Endothelial cell of umbilical vein (primary cell): ENCODE measurements around the gene SLC5A5. TPM values are rescaled to one million over a fixed set of nuclear protein-coding genes. Genes with fewer than 3 reads are reported as not detected.

Source experiments
- BruUV-seq: library from RNA; stranded (reverse); fragments of 400-500 nt; replicated peaks from 2 replicates; lab custom pipeline; 2021; lab: Mats Ljungman, UMichigan
- CTCF ChIA-PET: fragments of 300-600, 350-600 bp; sonication (Branson Sonifier 250); formaldehyde crosslinking; loops from one replicate; lab custom pipeline; 2021; ENCODE audit warnings: antibody characterized with exemption, inconsistent platforms; lab: Charles Lee
- POLR2A ChIA-PET: fragments of 300-600, 350-600 bp; sonication (Branson Sonifier 250); formaldehyde crosslinking; loops from one replicate; lab custom pipeline; 2021; ENCODE audit warnings: antibody characterized with exemption, inconsistent platforms; lab: Charles Lee
- DNase-seq: peaks from one replicate; pipeline ENCODE4 v3.0.0-alpha.2; 2011; ENCODE audit warnings: low read depth, low spot score
- FAIRE-seq: peaks from 2 replicates; lab custom pipeline; 2011; peaks lifted over from hg19 to GRCh38; lab: Jason Lieb, UNC
- H2AFZ ChIP-seq: 2 replicates; pipeline ENCODE4 v1.6.0; 2012; ENCODE audit warnings: low read depth, low read length, control low read depth, inconsistent platforms
- H3K27ac ChIP-seq: 2 replicates; pipeline ENCODE4 v1.5.1; 2011; ENCODE audit warnings: low read depth, mild to moderate bottlenecking, control low read depth, low read length, moderate library complexity; ENCODE audit not compliant: insufficient read depth
- H3K27me3 ChIP-seq, 2 experiments: 2 replicates each; pipeline versions ENCODE4 v1.6.0 to v1.6.1; 2011; ENCODE audit warnings: low read length in 2 of 2, mixed read lengths in 1 of 2; ENCODE audit not compliant: control insufficient read depth in 2 of 2, insufficient read depth in 2 of 2
- H3K36me3 ChIP-seq, 2 experiments: 2 replicates in 1 of 2; 3 replicates in 1 of 2; pipeline ENCODE4 v1.5.1; 2011; ENCODE audit warnings: low read length in 2 of 2, mild to moderate bottlenecking in 1 of 2, moderate library complexity in 1 of 2; ENCODE audit not compliant: control insufficient read depth in 2 of 2, insufficient read depth in 2 of 2; ENCODE audit errors: extremely low read depth in 1 of 2
- H3K4me1 ChIP-seq: 3 replicates; pipeline ENCODE4 v1.5.1; 2011; ENCODE audit warnings: mild to moderate bottlenecking, low read length; ENCODE audit not compliant: control insufficient read depth, insufficient read depth; ENCODE audit errors: extremely low read depth
- H3K4me2 ChIP-seq: 2 replicates; pipeline ENCODE4 v1.6.1; 2011; ENCODE audit warnings: low read length, control low read depth, mixed read lengths; ENCODE audit not compliant: insufficient read depth
- H3K4me3 ChIP-seq, 3 experiments: fragments of 200-600 bp in 1 of 3; sonication (generic), shearing (Covaris generic) in 1 of 3; replicated peaks in 1 of 3; 2 replicates each; pipeline ENCODE4 v1.5.1; 2011 to 2016; ENCODE audit warnings: control low read depth in 3 of 3, low read length in 3 of 3, mild to moderate bottlenecking in 2 of 3, inconsistent platforms in 1 of 3, low read depth in 1 of 3, moderate library complexity in 1 of 3; ENCODE audit not compliant: insufficient read depth in 1 of 3
- H3K79me2 ChIP-seq: 2 replicates; pipeline ENCODE4 v1.6.0; 2012; ENCODE audit warnings: low read length, inconsistent platforms; ENCODE audit not compliant: control insufficient read depth, insufficient read depth
- H3K9ac ChIP-seq: replicated peaks from 2 replicates; pipeline ENCODE3; 2011; ENCODE audit warnings: low read length, control low read depth; ENCODE audit not compliant: insufficient read depth; ENCODE audit errors: extremely low read depth
- H3K9me1 ChIP-seq: replicated peaks from 3 replicates; pipeline ENCODE4 v1.6.0; 2011; ENCODE audit warnings: mild to moderate bottlenecking, low read length; ENCODE audit not compliant: control insufficient read depth, insufficient read depth; ENCODE audit errors: extremely low read depth
- H3K9me3 ChIP-seq: replicated peaks from 2 replicates; pipeline ENCODE4 v1.5.1; 2012; ENCODE audit warnings: low read length, inconsistent platforms; ENCODE audit not compliant: control insufficient read depth, insufficient read depth
- H4K20me1 ChIP-seq: replicated peaks from 2 replicates; pipeline ENCODE3; 2011; ENCODE audit warnings: mild to moderate bottlenecking, low read length; ENCODE audit not compliant: control insufficient read depth, insufficient read depth; ENCODE audit errors: extremely low read depth
- CTCF ChIP-seq, 2 donors: IDR thresholded peaks; 1 replicate in 1 of 2; 2 replicates in 1 of 2; pipeline ENCODE4 v1.5.1; 2011; ENCODE audit warnings: low read length in 2 of 2, mild to moderate bottlenecking in 2 of 2, moderate library complexity in 2 of 2, control low read depth in 1 of 2, inconsistent platforms in 1 of 2, low read depth in 1 of 2; ENCODE audit not compliant: insufficient read depth in 1 of 2; ENCODE audit errors: extremely low read depth in 1 of 2
- EZH2 ChIP-seq: IDR thresholded peaks from 2 replicates; pipeline ENCODE4 v1.6.1; 2012; ENCODE audit warnings: borderline replicate concordance, low read depth, mild to moderate bottlenecking, moderate library complexity, low read length, inconsistent platforms; ENCODE audit not compliant: severe bottlenecking
- FOS ChIP-seq: IDR thresholded peaks from 2 replicates; pipeline ENCODE4 v1.6.1; 2011; ENCODE audit warnings: mild to moderate bottlenecking, low read length, moderate library complexity, borderline replicate concordance; ENCODE audit not compliant: insufficient read depth
- GATA2 ChIP-seq: IDR thresholded peaks from 2 replicates; pipeline ENCODE4 v1.7.0; 2011; ENCODE audit warnings: low read depth, mild to moderate bottlenecking, moderate library complexity, mixed read lengths, low read length; ENCODE audit not compliant: insufficient read length, insufficient read depth
- POLR2AphosphoS5 ChIP-seq: IDR thresholded peaks from 2 replicates; pipeline ENCODE4 v1.6.1; 2012; ENCODE audit warnings: low read depth, mild to moderate bottlenecking, control low read depth, low read length, moderate library complexity; ENCODE audit not compliant: insufficient read depth
- dilution Hi-C: fragments of 300-500 bp; cut with MboI; formaldehyde crosslinking; loops from one replicate; pipeline ENCODE4 v1.15.0; 2019; ENCODE audit warnings: low sequenced_read_pairs; ENCODE audit not compliant: extremely low pct_ligation_motif_present
- intact Hi-C: fragments of 100-400 bp; cut with micrococcal nuclease; formaldehyde crosslinking; loops from one replicate; pipeline ENCODE4 v1.10.0; 2022
- polyA plus RNA-seq, 4 experiments: library from polyadenylated mRNA; depleted of rRNA in 3 of 4; stranded (reverse) in 3 of 4; unstranded in 1 of 4; fragments of >200 nt; gene quantifications; 2 replicates each; pipeline versions ENCODE4 v1.2.1 to v1.2.3, GENCODE V29; 2011 to 2012; ENCODE audit warnings: missing spikeins in 1 of 4
- total RNA-seq: library from RNA; stranded (reverse); gene quantifications from 2 replicates; pipeline ENCODE4 v1.2.3, GENCODE V29; 2021
- TF ChIP-seq, protein P1 (sequence below): IDR thresholded peaks from 2 replicates; pipeline ENCODE4 v1.6.1; 2011; ENCODE audit not compliant: insufficient read depth, insufficient read length

SLC5A5 gene
- total and polyA plus RNA-seq, 2 donors (not counting 3 experiments of a cell fraction or from before 2014, with no cell fraction given), result not detected

- Histone ChIP-seq H3K27me3 (peaks cover 41 to 52% of the 10 kb centered on the region in 2 experiments), H2AFZ (no peak overlapping the region), H3K36me3 (peaks cover 0 to 3% of the 10 kb centered on the region in 2 experiments), H3K79me2 (no peaks in the 10 kb centered on the region), H3K4me2 (no peak overlapping the region), H3K9ac (no peak overlapping the region), H3K9me3 (no peaks in the 10 kb centered on the region), H3K4me1 (no peaks in the 10 kb centered on the region), H4K20me1 (no peaks in the 10 kb centered on the region), H3K27ac (no peak overlapping the region), H3K4me3 (no peak overlapping the region), H3K9me1 (no peaks in the 10 kb centered on the region)
- ChIA-PET CTCF (interaction anchor here (2.2 to 5.0 kb wide), 3 partner anchors 9 to 126 kb away, joined by 11 to 118 read pairs (median 86); partner anchors contain the start of genes CCDC124 and RPL18A), POLR2A (interaction anchor here (2.8 kb wide), 1 partner anchor 10 kb away, joined by 13 read pairs; the partner anchor contains the start of gene RPL18A)
- intact Hi-C loops, result no loop called here
- BruUV-seq, result no TSS peak
- FAIRE-seq, result no peak
- dilution Hi-C loops, result no loop called here
- DNase-seq, result no peak
- no peak for TF ChIP-seq GATA2
- TF ChIP-seq, protein P1, sequence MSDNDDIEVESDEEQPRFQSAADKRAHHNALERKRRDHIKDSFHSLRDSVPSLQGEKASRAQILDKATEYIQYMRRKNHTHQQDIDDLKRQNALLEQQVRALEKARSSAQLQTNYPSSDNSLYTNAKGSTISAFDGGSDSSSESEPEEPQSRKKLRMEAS, result no peak
- no peak for TF ChIP-seq POLR2AphosphoS5
- no peak for TF ChIP-seq CTCF (IDR thresholded peaks at IDR 0.05; ENCODE audit: extremely low read depth in 1 of 2, insufficient read depth in 1 of 2, low read depth in 1 of 2, low read length in 2 of 2)
- peak; percentile 75 for TF ChIP-seq EZH2
- TF ChIP-seq FOS, result no peak
Observed at GRCh38 chr19:17869114-17869608, 2.6 kb upstream of the SLC5A5 start.
